Esophagus squamous epithelium (tissue), 4 donors: ENCODE data around the gene CMTR1.

Experiments
- CTCF ChIP-seq, 6 experiments: fragments of 450-650 bp in 4 of 6; fragments of 200-600 bp in 2 of 6; sonication (generic) in 2 of 6; IDR thresholded peaks; one replicate each; pipeline ENCODE4 v1.5.1; 2016 to 2019; ENCODE audit warnings: antibody characterized with exemption in 6 of 6, mild to moderate bottlenecking in 4 of 6, moderate library complexity in 4 of 6
- POLR2A ChIP-seq, 4 donors: fragments of 450-650 bp; IDR thresholded peaks; one replicate each; pipeline ENCODE4 v1.6.1; 2017; ENCODE audit warnings: antibody characterized with exemption in 4 of 4, mild to moderate bottlenecking in 4 of 4, moderate library complexity in 3 of 4

DNA sequence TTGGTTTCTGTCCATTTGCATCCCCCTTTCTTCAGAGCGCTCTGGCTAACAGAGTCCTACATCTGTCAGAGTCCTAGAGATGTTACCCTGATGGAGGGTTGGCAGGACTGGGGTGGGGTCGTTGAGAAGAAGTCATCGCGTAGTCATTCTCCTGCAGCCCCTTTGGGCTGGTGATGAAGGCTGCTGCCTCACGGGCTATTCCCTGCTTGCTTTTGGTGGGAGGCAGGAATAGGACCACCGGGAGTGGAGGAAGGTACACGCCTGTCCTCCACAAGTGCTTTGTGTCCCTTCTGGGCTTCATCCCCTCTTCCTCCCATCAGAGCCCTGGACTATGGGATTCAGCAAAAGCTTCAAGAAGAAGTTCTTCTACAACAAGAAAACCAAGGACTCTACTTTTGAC, 45.8 kb downstream of the CMTR1 start:
- TF ChIP-seq CTCF (IDR thresholded peaks at IDR 0.05): no peak
- no peak for TF ChIP-seq POLR2A (IDR thresholded peaks at IDR 0.05)
